Neural cell (in vitro differentiated cells): ENCODE data around the gene SUSD4. TPM values are rescaled to one million over a fixed set of nuclear protein-coding genes. Genes with fewer than 3 reads are reported as not detected.

ENCODE experiments used
- H2AFZ ChIP-seq: fragments of 200-600, 300-800 bp; sonication (generic), shearing (Covaris generic); 2 replicates; pipeline ENCODE4 v1.6.0; 2014; ENCODE audit warnings: low read depth, mild to moderate bottlenecking, antibody characterized with exemption, low read length, moderate library complexity
- H3F3A ChIP-seq: fragments of 200-600 bp; shearing (Covaris generic); 2 replicates; pipeline ENCODE4 v1.6.1; 2016; ENCODE audit warnings: mild to moderate bottlenecking, moderate library complexity, mixed read lengths, antibody characterized with exemption, low read length; ENCODE audit not compliant: insufficient read depth, poor library complexity, severe bottlenecking
- H3K27ac ChIP-seq: fragments of 200-600, 300-800 bp; sonication (generic), shearing (Covaris generic); 2 replicates; pipeline ENCODE4 v1.5.1; 2014; ENCODE audit warnings: mild to moderate bottlenecking, low read length, moderate library complexity
- H3K27me3 ChIP-seq: fragments of 300-800, 200-600 bp; sonication (generic), shearing (Covaris generic); 2 replicates; pipeline ENCODE4 v1.6.0; 2014; ENCODE audit warnings: mild to moderate bottlenecking, low read depth, low read length, moderate library complexity; ENCODE audit not compliant: insufficient read depth
- H3K36me3 ChIP-seq: fragments of 300-800, 200-600 bp; sonication (generic), shearing (Covaris generic); 2 replicates; pipeline ENCODE4 v1.5.1; 2014; ENCODE audit warnings: mild to moderate bottlenecking, antibody characterized with exemption, low read length, moderate library complexity; ENCODE audit not compliant: insufficient read depth
- H3K4me2 ChIP-seq: fragments of 300-800, 200-600 bp; sonication (generic), shearing (Covaris generic); 2 replicates; pipeline ENCODE4 v1.6.0; 2014; ENCODE audit warnings: mild to moderate bottlenecking, low read length
- H3K4me3 ChIP-seq: fragments of 300-800, 200-600 bp; sonication (generic), shearing (Covaris generic); 2 replicates; pipeline ENCODE4 v1.5.1; 2014; ENCODE audit warnings: mild to moderate bottlenecking, low read length, moderate library complexity
- H3K79me2 ChIP-seq: fragments of 200-600 bp; shearing (Covaris generic); replicated peaks from 2 replicates; pipeline ENCODE4 v1.6.0; 2014; ENCODE audit warnings: mild to moderate bottlenecking, low read length, moderate library complexity; ENCODE audit not compliant: insufficient read depth
- H3K9ac ChIP-seq: fragments of 300-800, 200-600 bp; sonication (generic), shearing (Covaris generic); 2 replicates; pipeline ENCODE4 v1.6.1; 2016; ENCODE audit warnings: mild to moderate bottlenecking, low read length, mixed read lengths
- H3K9me2 ChIP-seq: fragments of 200-600 bp; shearing (Covaris generic); 2 replicates; pipeline ENCODE4 v1.6.1; 2016; ENCODE audit warnings: mild to moderate bottlenecking, low read length, mixed read lengths; ENCODE audit not compliant: insufficient read depth
- H3K9me3 ChIP-seq: fragments of 200-600, 300-800 bp; sonication (generic), shearing (Covaris generic); 2 replicates; pipeline ENCODE4 v1.6.1; 2016; ENCODE audit warnings: mild to moderate bottlenecking, mixed run types, low read length, moderate library complexity, mixed read lengths
- H4K20me1 ChIP-seq: fragments of 200-600 bp; shearing (Covaris generic); 2 replicates; pipeline ENCODE4 v1.6.1; 2016; ENCODE audit warnings: mild to moderate bottlenecking, mixed run types; ENCODE audit not compliant: insufficient read depth
- EP300 ChIP-seq: fragments of 450-650 bp; conservative IDR thresholded peaks from 2 replicates; pipeline ENCODE4 v1.6.1; 2014; ENCODE audit warnings: antibody characterized with exemption, mild to moderate bottlenecking, moderate library complexity; ENCODE audit not compliant: poor library complexity, severe bottlenecking
- EZH2 ChIP-seq: fragments of 200-600, 300-800 bp; shearing (Covaris generic), sonication (generic); IDR thresholded peaks from 2 replicates; pipeline ENCODE4 v1.6.1; 2014; ENCODE audit warnings: antibody characterized with exemption, low read length, borderline replicate concordance, mild to moderate bottlenecking; ENCODE audit not compliant: insufficient read depth, poor library complexity, severe bottlenecking
- MXI1 ChIP-seq: fragments of 450-650 bp; conservative IDR thresholded peaks from 2 replicates; pipeline ENCODE4 v1.6.1; 2014; ENCODE audit warnings: antibody characterized with exemption, mild to moderate bottlenecking; ENCODE audit not compliant: poor library complexity, severe bottlenecking
- POLR2AphosphoS5 ChIP-seq: IDR thresholded peaks from 2 replicates; pipeline ENCODE4 v1.6.1; 2012
- RAD21 ChIP-seq: fragments of 450-650 bp; conservative IDR thresholded peaks from 2 replicates; pipeline ENCODE4 v1.6.1; 2014; ENCODE audit warnings: antibody characterized with exemption, mild to moderate bottlenecking, moderate library complexity
- SMC3 ChIP-seq: fragments of 450-650 bp; conservative IDR thresholded peaks from 2 replicates; pipeline ENCODE4 v1.6.1; 2014; ENCODE audit warnings: antibody characterized with exemption, mild to moderate bottlenecking, moderate library complexity; ENCODE audit not compliant: poor library complexity
- TAF1 ChIP-seq: IDR thresholded peaks from 2 replicates; pipeline ENCODE4 v1.6.1; 2012; ENCODE audit warnings: low read depth
- polyA plus RNA-seq: library from polyadenylated mRNA; depleted of rRNA; stranded (reverse); fragments of >200 nt; gene quantifications from 2 replicates; pipeline ENCODE4 v1.2.3, GENCODE V29; 2014
- TF ChIP-seq, protein P1 (sequence below): fragments of 450-650 bp; IDR thresholded peaks from 2 replicates; pipeline ENCODE4 v1.5.1; 2014; ENCODE audit warnings: antibody characterized with exemption, mild to moderate bottlenecking, moderate library complexity; ENCODE audit not compliant: poor library complexity, severe bottlenecking
- TF ChIP-seq, protein P2 (sequence below): IDR thresholded peaks from 2 replicates; pipeline ENCODE4 v1.6.1; 2012; ENCODE audit warnings: borderline replicate concordance

SUSD4 gene
- polyA plus RNA-seq, 1 donor from 2014 or later, result 31.5 TPM

DNA sequence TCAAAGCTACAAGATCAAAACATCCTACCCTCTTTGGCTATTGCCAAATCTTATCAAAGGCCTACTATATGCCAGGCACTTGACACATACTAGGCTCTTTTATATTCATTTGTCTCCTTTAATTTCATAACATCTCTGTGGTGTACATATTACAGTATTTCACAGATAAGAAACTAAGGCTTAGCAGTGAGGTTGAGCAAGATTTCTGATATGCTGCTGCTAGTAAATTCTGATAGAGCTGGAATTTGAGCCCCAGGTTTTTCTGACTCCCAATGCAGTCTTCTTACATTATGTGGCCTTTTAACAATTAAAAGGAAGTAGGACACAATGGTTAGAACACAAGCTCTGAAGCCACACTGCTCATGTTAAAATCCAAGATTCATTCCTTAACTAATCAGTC lies 46.1 kb upstream of the SUSD4 start:
- no peak overlapping the region for H2AFZ ChIP-seq
- no peak overlapping the region for H3K4me2 ChIP-seq
- no peaks in the 10 kb centered on the region for H3K79me2 ChIP-seq
- no peaks in the 10 kb centered on the region for H3K9me2 ChIP-seq
- no peaks in the 10 kb centered on the region for H4K20me1 ChIP-seq
- no peak overlapping the region for H3K4me3 ChIP-seq
- no peaks in the 10 kb centered on the region for H3K27me3 ChIP-seq
- no peaks in the 10 kb centered on the region for H3K36me3 ChIP-seq
- H3F3A ChIP-seq, result no peaks in the 10 kb centered on the region
- H3K27ac ChIP-seq, result no peak overlapping the region
- no peaks in the 10 kb centered on the region for H3K9me3 ChIP-seq
- no peak overlapping the region for H3K9ac ChIP-seq
- TF ChIP-seq RAD21 (no peak), POLR2AphosphoS5 (no peak), SMC3 (no peak), EP300 (no peak), EZH2 (no peak), MXI1 (no peak), TAF1 (no peak)
- TF ChIP-seq, protein P1, sequence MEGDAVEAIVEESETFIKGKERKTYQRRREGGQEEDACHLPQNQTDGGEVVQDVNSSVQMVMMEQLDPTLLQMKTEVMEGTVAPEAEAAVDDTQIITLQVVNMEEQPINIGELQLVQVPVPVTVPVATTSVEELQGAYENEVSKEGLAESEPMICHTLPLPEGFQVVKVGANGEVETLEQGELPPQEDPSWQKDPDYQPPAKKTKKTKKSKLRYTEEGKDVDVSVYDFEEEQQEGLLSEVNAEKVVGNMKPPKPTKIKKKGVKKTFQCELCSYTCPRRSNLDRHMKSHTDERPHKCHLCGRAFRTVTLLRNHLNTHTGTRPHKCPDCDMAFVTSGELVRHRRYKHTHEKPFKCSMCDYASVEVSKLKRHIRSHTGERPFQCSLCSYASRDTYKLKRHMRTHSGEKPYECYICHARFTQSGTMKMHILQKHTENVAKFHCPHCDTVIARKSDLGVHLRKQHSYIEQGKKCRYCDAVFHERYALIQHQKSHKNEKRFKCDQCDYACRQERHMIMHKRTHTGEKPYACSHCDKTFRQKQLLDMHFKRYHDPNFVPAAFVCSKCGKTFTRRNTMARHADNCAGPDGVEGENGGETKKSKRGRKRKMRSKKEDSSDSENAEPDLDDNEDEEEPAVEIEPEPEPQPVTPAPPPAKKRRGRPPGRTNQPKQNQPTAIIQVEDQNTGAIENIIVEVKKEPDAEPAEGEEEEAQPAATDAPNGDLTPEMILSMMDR, result no peak
- TF ChIP-seq, protein P2, sequence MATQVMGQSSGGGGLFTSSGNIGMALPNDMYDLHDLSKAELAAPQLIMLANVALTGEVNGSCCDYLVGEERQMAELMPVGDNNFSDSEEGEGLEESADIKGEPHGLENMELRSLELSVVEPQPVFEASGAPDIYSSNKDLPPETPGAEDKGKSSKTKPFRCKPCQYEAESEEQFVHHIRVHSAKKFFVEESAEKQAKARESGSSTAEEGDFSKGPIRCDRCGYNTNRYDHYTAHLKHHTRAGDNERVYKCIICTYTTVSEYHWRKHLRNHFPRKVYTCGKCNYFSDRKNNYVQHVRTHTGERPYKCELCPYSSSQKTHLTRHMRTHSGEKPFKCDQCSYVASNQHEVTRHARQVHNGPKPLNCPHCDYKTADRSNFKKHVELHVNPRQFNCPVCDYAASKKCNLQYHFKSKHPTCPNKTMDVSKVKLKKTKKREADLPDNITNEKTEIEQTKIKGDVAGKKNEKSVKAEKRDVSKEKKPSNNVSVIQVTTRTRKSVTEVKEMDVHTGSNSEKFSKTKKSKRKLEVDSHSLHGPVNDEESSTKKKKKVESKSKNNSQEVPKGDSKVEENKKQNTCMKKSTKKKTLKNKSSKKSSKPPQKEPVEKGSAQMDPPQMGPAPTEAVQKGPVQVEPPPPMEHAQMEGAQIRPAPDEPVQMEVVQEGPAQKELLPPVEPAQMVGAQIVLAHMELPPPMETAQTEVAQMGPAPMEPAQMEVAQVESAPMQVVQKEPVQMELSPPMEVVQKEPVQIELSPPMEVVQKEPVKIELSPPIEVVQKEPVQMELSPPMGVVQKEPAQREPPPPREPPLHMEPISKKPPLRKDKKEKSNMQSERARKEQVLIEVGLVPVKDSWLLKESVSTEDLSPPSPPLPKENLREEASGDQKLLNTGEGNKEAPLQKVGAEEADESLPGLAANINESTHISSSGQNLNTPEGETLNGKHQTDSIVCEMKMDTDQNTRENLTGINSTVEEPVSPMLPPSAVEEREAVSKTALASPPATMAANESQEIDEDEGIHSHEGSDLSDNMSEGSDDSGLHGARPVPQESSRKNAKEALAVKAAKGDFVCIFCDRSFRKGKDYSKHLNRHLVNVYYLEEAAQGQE, result no peak

DNA sequence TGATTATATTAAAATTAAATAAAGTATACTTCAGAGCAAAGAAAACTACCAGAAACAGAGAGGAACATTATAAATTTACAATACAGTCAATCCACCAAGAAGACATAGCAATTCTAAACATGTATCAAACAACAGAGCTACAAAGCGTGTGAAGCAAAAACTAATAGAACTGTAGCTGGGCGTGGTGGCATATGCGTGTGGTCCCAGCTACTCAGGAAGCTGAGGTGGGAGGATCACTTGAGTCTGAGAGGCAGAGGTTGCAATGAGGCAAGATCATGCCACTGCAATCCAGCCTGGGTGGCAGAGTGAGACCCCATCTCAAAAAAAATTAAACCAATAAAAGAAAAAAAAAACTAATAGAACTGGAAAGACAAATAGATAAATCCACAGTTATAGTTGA lies 41.5 kb upstream of the SUSD4 start:
- no peaks in the 10 kb centered on the region for H3K9me2 ChIP-seq

More for the DNA sequence above, 41.5 kb upstream of the SUSD4 start:
- no peaks in the 10 kb centered on the region for H3K9me3 ChIP-seq
- no peaks in the 10 kb centered on the region for H3K36me3 ChIP-seq
- no peak overlapping the region for H2AFZ ChIP-seq
- no peaks in the 10 kb centered on the region for H3F3A ChIP-seq
- H4K20me1 ChIP-seq, result no peaks in the 10 kb centered on the region
- TF ChIP-seq EP300, result no peak
- no peak for TF ChIP-seq RAD21
- no peak for TF ChIP-seq EZH2
- no peak for TF ChIP-seq MXI1
- TF ChIP-seq TAF1, result no peak
- no peak overlapping the region for H3K27ac ChIP-seq
- no peak overlapping the region for H3K4me3 ChIP-seq
- no peaks in the 10 kb centered on the region for H3K79me2 ChIP-seq
- H3K9ac ChIP-seq, result no peak overlapping the region
- no peak overlapping the region for H3K4me2 ChIP-seq
- H3K27me3 ChIP-seq, result no peaks in the 10 kb centered on the region
